ENCODE measurements around the gene LARGE1.

LARGE1 gene

DNA sequence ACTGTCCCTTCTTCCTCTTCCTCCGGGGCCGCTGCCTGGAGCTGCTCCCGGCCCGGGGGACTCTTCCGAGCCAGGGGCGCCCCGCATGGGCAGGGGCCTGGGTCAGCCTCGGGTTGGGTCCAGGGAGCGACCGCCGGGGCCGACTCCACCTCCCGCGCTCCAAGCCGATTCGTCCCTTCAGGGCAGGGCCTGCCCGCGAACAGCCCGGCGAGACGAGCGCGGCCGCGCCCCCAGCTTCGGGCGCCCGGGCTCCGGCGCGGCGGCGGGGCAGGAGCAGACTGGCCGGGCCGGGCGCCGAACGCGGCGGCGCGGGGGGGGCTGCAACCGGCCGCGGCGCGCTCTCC is at the start of gene LARGE1:
LARGE1 (minus strand) TSS at position 280 of the 344 bp plus-strand sequence.
- no peak for FAIRE-seq

DNA sequence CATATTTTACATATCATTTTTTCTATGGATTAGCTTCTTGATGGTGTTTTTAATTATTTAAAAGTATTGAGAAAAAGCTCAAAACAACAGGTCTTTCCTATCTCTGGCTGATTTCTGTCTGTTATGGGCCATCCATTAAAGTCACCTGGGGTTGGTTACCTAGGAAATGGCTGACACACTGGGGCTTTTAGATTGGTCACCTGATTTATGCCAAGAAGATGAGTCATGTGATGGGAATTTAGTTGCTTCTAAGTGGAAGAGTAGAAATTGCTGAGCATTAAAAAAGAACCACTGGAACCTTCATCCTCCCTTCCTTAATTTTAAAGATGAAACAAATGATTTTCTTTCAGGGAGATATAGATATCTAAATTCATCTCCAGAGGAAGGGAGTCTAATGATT is 48.8 kb upstream of the LARGE1 start:
- FAIRE-seq: no peak

DNA sequence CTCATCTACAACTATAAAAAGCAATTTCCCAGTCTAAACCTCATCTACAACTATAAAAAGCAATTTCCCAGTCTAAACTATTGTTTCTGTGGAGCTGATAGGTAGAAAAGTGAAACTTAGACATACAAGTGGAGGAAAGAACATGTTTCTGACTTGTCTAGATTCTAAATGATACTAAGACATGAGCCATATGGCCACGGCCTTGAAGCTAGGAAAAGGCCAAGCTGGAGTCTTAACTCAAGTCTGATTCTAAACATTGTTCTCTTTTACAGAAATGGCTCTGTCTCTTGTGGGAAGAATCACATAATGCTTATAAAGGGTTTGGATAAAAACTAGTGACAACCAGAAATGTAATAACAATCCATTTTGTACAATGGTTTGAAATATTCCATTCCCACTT is 43.8 kb upstream of the LARGE1 start:
- no peak for FAIRE-seq

DNA sequence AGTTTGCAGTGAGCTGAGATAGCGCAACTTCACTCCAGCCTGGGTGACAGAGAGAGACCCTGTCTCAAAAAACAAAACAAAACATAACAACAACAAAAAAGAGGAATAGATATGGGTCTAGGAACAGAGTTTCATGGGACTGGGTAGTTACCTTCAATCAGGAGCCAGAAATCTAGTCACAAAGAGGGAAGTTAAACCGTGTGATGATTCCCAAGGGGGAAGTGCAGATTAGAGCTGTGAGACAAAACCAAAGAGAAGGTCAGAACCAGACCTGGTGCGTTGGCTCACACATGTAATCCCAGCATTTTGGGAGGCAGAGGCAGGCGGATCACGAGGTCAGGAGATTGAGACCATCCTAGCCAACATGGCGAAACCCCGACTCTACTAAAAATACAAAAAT is 42.1 kb upstream of the LARGE1 start:
- no peak for FAIRE-seq

DNA sequence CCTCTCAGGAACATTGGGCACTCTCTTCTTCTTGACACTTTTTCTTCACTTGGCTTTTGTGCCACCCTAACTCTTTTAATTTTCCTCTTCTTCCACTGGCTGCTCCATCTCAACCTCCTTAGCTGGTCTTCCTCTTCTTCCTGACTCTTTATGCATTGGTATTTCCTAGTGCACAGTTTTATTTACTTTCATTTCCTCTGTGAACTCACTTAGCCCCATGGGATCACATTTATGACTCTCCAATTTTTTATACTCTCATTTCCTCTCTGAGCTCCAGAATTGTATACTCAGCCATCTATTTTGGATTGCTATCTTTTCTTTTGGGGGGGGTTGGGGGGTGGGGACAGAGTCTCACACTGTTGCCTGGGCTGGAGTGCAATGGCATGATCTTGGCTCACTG is 38.5 kb upstream of the LARGE1 start:
- FAIRE-seq: no peak

DNA sequence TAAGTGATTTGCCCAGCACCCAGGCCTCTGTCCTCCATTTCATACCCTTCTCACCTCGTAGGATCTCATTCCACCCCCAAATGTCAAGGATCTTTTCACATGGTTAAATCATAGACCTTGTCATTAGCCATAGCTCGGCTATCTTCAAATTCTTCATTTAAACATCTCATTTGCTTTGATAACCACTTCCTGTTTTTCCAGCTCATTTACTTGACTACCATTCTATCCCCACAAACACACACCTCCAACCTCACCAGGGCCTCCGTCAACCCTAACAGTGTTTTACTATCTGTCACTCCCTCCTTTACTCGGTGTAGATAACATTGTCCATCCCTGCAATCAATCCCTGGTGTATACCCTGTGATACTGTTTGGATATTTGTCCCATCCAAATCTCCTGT is 36.8 kb upstream of the LARGE1 start:
- FAIRE-seq: no peak

DNA sequence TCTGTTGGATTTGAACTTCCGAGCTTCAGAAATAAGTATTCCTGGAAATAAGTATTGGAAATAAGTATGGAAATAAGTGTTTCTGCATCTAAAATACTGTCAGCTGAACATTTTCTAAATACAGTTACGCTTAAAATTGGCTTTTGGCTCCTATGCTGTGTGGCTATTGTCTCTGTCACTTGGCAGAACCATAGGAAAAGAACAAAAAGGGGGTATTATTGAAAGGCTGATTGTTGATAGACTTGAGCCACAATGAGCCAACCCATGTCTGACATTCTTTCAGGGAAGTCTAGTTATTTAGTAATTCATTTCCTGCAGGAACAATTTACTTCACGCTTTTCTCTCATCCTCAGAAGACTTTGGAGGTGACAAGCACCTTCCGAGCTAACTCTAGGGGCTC is 32.5 kb upstream of the LARGE1 start:
- FAIRE-seq: no peak

DNA sequence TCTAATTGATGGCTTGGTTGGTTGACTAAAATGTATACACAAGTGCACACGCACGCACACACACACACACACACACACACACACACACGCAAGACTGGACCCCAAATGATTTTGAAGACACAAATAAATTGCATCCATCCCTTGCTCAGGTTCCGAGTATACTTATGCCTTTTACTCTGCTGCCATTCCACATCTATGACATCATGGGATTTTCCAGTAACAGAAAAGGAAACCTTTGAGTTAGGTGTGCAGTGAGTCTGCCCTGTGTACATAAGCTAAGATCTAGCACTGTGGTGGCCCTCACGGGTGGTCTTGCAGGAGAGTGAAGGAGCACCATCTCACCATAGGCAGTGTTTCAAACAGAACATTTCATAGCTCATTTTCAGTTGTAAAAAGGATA is 20.5 kb upstream of the LARGE1 start:
- FAIRE-seq: no peak

DNA sequence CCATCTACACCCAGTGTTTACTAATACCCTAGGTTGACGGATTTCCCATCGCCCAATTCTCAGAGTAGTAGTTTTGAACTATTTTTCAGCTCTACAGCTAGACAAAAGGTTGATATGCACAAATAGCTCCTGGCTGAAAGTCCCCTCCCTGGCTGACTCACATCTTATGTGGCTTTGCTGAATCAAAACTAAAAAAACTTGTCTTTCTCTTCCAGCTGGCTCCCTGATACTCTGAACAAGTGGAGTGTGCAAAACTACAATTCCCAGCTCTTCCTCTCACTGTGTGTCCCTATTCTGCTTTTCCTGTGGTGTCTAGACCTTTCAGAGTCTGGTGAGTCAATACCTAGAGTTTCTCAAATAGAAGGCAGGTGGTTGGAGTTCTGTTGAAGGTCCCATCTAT is 12.7 kb upstream of the LARGE1 start:
- no peak for FAIRE-seq

DNA sequence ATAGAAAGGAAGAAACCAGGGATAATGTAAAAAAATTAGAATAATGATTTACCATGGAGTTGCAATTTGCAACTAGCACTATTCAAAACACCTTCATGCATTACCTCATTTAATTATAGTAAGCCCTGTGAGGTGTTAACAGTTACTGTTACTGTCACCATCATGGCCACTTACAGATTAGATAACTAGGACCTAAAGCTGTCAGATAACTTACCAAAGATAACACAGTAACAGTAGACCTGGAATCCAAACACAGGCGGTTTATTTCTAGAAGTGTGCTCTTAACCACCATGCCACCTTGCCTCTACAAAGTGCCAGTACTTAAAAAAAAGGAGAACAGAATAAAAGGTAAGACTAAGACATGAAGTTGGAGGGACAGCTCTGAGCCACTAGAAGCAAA is 11.1 kb upstream of the LARGE1 start:
- FAIRE-seq: no peak

DNA sequence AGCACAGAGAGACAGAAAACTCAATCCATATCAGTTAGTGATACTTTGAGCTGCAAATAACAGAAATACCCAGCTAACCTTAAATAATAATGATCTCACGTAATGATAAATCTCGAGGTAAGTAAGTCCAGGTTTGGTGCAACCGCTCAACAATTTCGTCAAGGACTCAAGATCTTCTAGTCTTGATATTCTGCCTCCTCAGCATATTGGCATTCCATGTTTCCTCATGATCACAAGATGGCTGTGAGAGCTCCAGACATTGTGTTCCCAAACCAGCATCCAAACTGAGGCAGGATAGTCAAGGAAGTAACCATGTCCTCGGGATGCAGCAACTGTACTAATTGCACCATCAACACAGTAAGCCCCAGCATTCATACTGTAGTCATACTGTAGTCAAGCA is 7.5 kb upstream of the LARGE1 start:
- no peak for FAIRE-seq

DNA sequence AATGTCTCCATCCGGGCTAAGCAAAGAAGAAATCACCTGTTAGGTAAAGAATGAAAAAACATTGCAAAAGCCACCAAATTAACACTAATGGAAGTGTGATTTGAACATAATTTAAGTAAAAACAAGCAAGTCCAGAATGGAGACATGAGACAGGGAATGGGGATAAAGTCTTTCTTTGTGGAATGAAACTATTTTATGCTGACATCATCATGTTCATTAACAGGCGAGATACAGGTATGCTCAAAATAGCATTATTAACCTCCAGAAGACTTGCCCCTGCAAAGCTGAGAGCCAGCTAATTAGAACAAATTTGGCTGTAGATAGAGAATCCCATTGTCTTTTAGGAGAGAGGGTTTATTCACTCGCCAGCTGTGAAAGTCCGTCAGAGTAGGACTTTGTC is 4.9 kb upstream of the LARGE1 start:
- FAIRE-seq: no peak

DNA sequence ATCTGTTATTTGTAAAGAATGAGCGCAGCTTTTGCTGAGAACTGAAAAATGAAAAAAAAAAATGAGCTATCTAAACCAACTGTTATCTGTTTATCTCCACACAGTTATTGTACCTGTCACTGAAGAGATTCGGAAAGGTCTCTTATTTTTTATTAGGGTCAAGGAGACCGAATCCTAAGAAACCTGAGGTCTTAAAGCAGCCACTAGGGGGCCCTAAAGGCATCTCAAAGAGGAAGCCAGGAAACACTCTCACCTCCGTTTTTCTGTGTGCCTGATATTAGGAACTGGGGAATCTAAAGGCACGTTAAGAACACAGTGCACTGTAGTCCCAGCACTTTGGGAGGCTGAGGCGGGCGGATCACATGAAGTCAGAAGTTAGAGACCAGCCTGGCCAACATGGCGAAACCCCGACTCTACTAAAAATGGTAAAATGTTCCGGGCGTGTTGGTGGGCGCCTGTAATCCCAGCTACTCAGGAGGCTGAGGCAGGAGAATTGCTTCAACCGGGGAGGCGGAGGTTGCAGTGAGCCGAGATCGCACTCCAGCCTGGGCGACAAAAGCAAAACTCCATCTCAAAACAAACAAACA is 3.5 kb upstream of the LARGE1 start:
- FAIRE-seq: no peak

DNA sequence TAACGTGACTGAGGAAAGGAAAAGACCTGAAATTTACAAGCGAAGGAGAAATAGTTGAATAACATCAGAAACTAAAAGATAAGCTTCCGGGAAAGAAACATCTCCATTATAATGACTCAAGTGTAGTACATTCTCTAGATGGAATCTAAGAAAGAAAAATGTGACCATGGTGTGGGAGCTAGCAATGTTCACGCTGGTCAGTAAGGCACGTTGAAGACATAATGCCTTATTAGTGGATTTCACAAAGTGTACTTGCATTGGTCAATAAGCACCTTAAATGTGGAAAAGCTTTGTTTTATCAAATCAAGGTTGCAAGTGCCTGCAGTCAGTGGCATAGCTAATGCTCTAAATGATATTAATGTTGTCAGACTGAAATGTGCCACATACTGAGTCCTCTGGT is 2.8 kb upstream of the LARGE1 start:
- FAIRE-seq: no peak

DNA sequence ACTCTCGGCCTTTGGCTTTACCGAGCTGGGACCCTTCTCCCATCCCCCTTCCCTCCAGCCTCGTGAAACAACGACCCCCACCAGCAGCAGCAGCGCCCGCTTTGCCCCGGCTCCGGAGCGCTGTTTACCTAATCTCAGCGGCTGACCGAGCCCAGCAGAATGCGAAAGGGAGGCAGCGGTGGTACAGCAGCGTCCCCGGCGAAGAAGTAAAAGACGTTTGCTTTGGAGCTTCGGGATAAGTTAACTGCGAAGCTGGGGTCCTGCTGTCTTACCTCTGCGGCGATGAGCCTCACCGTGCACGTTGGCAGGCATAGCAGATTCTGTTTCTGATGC is 2.0 kb upstream of the LARGE1 start:
- FAIRE-seq: no peak

DNA sequence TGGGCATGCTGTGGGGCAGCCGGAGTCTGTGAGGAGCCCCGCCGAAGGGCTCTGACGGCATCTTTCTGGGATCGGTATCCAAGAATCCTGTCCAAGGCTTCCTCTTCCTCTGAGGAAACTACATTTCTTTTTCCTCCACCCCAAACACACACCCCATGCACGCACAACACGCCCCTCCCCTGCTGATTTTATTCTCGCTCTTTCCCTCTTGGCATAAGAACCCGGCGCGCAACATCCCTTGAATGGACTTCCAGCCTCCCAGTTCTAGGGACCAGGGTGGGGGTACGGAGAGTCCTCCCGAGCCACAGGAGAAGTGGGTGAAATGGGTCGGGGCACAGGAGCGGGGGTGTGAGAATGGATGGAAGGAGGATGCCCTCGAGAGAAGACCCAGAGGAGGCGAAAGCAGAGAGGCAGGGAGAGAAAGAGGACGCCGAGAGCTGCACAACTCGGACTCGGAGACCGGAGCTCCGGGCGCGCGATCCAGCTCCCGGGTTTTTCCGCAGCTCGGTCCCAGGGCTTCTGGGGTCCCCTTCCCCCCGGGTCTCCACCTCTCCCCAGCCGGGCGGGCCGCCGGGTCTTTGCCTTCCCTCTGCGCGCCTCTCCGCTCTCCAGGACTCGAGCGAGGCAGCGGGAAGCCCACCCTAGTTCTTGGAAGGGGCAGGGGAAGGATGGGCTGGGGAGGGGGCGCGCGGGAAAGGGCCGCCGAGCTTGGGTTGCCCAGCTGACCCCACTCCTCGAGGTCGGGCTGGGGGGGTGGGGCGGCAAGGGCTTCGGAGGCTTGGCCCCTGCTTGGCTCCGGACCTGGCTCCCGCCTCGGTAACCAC is 1.5 kb upstream of the LARGE1 start:
- no peak for FAIRE-seq

DNA sequence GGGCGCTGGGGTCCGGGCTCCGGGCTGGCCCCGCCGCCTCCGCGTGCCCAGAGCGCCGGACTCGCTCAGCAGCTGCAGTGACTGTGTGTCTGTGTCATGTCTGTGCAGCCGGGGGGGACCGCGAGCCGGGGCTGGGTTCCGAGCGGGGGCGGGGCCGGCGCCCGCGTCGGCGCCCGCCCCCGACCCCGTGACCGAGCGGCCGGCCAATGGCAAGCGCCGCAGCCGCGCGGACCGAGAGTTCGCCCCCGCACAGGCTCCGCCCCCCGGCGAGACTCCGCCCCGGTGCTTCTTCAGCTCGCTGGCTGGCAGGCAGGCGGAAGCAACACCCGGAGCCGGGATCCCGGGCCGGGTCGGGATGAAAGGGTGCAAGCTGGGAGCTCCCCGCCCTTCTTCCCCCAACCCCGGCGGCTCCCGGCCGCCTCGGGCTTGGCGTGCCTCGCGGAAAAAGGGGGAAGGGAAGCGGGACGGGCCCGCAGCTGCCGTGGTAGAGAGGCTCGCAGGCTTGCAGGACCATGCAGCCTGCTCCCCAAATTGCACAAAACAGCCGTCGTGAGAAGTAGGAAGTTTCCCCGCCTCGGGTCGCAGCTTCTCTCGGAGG is 750 bp upstream of the LARGE1 start:
- FAIRE-seq: no peak

DNA sequence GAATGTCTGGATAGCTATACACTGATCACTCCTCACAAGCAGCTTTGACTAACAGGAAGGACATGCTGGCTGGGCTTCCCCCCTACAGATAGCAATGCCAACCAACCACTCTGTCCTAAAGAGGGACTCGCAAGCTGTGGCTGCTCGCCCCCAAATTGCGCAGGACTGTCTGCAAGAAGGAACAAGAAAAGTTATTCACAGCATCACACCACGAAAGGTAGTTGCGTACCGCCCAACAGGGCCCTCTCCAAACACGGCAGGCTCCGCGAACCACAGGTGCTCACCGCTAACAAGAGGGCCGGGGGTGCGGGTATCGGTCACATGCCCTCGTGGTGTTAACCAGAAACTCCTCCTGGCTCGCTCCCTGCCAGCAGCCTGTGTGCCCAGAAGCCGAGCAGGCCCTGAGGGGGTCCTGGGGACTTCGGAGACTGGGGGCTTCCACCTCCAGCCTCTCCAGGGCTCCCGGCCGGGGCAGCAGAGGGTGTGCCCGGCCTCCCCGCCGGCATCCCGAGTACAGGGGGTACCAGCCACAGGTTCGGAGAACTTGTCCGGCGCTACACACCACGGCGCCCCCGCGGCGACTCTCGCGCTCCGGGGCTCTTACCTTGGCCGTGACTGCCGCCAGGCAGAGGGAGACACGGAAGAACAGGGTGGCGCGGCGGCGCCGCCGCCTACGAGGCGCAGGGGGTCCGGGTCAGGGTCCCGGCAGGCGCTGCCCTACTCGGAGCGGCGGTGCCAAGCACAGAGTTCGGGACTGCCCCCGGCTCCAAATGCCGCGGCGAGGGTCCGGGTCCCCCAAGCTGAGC is 682 bp downstream of the LARGE1 start:
- FAIRE-seq: no peak

DNA sequence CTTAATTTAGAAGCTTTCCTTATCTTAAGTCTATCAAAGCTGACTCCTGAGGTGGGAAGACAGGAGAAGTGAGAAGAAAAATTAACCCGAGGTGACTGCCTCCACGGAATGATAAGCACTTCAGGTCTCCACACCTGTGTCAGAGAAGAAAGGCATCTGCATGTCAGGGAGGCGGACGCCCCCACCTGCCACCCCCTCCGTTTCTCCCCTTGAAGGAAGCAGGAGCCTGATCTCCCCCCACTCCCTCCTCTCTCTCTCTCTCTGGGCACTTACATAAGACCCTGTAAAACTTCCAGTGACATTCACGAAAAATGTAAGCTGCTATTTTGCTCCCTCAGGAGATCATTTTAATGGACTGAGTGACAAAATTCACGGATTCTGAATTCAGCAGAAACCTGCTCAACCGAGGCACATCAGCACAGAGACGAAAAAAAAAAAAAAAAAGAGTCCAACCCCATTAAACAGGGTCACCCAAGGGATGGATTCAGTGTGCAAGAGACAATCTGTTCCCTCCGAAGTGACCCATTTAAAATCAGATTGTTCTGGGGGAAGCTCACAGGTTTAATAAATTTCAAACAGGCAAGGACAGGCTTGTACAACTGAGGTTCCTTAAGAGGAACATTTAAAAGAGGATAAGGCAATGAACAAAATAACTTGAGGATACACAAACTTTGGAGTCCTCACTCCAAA is 1.5 kb downstream of the LARGE1 start:
- no peak for FAIRE-seq

DNA sequence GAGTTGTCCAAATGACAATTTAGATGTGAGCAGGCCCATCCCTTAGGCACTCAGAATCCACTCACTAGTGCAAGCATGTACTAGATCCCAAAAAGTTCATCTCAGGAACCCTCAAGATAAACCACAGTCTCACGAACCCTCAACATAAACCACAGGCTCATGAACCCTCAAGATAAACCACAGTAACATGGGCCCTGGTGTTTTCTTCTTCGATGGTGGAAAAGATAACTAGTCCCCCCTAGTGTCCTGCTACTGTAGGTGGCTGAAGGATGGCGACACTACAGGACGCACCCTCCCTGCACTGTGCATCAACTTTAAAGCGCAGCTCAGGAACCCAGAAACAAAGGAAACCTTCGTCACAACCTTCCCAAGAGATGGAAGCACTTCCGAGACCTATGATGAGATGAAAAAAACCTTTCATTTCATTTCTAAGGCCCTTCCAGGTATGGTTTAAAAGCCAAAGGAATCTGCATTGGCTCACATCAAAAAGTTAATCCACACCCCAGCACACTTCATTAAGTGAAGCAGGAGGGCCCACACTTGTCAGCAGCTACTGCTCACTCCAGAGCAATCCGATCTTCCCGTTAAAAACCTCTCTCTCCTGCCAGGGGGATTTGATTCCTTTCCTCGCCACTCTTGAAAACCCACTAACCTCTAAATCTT is 2.4 kb downstream of the LARGE1 start:
- no peak for FAIRE-seq

DNA sequence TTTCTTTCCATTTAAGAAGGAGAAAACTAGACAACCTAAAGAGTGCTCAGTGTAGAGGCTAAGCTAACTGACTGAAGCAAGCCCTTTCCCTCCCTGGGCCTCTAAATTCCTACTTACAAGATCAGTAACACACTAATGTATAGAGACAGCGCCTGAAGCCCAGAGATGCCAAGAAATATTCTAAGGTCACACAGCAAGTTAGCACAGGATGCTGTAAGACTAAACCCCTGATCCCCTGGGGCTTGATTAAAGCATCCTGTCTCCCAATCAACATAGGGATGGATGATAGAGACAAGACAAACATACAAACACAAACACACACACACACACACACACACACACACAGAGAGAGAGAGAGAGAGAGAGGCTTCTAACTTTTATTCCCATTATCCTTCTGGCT is 5.6 kb downstream of the LARGE1 start:
- FAIRE-seq: no peak

DNA sequence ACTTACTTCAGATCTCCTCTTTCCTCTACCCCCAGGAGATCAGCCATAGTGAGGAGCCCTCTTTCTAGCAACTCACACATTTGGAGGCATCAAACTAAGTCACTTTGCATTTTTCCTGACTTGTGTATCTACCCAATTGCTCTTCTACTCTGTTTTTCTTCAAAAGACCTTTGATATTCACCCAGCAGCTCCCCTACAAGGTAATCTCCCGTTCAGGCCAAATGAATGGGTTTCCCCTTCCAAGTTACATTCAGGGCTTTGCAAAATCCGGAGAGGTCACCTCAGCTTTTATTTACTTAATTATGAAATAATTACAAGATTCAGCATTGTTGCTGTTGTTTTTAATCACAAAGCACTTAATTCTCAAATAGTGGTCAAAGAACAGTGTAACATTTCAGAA is 6.1 kb downstream of the LARGE1 start:
- no peak for FAIRE-seq

DNA sequence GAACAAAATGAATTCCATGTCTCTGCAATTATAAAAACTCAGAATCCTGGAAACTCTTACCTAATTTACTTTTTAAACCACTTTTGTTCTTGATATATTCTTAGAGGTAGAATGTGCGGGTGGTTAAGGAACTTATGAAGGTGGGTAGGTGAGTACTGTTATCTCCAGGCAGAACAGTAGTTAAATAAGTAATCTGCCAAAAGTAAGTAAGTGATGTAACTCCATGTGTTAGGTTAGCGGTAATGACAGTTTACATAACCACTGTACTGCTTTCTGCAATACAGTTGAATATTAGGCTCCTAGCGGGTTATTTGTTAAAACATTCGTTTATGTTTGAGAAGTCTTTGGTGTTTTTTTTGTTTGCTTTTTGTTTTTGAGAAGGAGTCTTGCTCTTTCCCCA is 7.1 kb downstream of the LARGE1 start:
- FAIRE-seq: no peak

Data from TTC549 (cell line).